Lung (tissue), 12 donors: ENCODE results near the gene SHMT2. TPM values are rescaled to one million over a fixed set of nuclear protein-coding genes. Genes with fewer than 3 reads are reported as not detected.
A peak's percentile ranks its signal among the peaks of the same experiment; 100 is the strongest.

Source experiments
- ATAC-seq: fragments of 200-7000 bp; cut with Tn5 transposase; one replicate; pipeline ENCODE4 v1.9.1; 2020; ENCODE audit warnings: moderate number of reproducible peaks; ENCODE audit not compliant: insufficient read depth, low FRiP score
- DNase-seq, 3 donors: peaks; one replicate each; pipeline ENCODE4 v3.0.0-alpha.2; 2013 to 2017
- H3K27ac ChIP-seq, 2 donors: one replicate each; pipeline ENCODE4 v1.5.1; 2013; ENCODE audit warnings: mild to moderate bottlenecking in 2 of 2, moderate library complexity in 2 of 2, control low read depth in 1 of 2, inconsistent platforms in 1 of 2, low read depth in 1 of 2, low read length in 1 of 2
- H3K27me3 ChIP-seq, 3 donors: one replicate each; pipeline ENCODE4 v1.5.1; 2013; ENCODE audit warnings: low read length in 2 of 3; ENCODE audit not compliant: control insufficient read depth in 3 of 3, insufficient read depth in 3 of 3
- H3K36me3 ChIP-seq, 4 donors: one replicate each; pipeline ENCODE4 v1.5.1; 2013; ENCODE audit warnings: low read length in 4 of 4, mild to moderate bottlenecking in 1 of 4, moderate library complexity in 1 of 4; ENCODE audit not compliant: control insufficient read depth in 4 of 4, insufficient read depth in 4 of 4
- H3K4me1 ChIP-seq, 5 donors: one replicate each; pipeline ENCODE4 v1.5.1; 2013; ENCODE audit warnings: low read length in 5 of 5, mild to moderate bottlenecking in 2 of 5, moderate library complexity in 1 of 5; ENCODE audit not compliant: control insufficient read depth in 5 of 5, insufficient read depth in 5 of 5
- H3K4me3 ChIP-seq: one replicate; pipeline ENCODE4 v1.5.1; 2013; ENCODE audit warnings: mild to moderate bottlenecking, control low read depth, moderate library complexity
- H3K9ac ChIP-seq, 2 donors: one replicate each; pipeline ENCODE4 v1.5.1; 2013; ENCODE audit warnings: low read length in 2 of 2, control low read depth in 1 of 2; ENCODE audit not compliant: insufficient read depth in 1 of 2
- H3K9me3 ChIP-seq, 4 donors: one replicate each; pipeline ENCODE4 v1.5.1; 2013; ENCODE audit warnings: low read length in 3 of 4, mild to moderate bottlenecking in 1 of 4, moderate library complexity in 1 of 4; ENCODE audit not compliant: control insufficient read depth in 4 of 4, insufficient read depth in 3 of 4
- WGBS, 2 donors: extraction: QIAGEN DNeasy Blood & Tissue Kit; methylation state at CpG; one replicate each; pipeline ENCODE4 v1.1.7; 2013; 5-methylcytosine and 5-hydroxymethylcytosine counted together
- polyA plus RNA-seq, 2 donors: library from polyadenylated mRNA; stranded (reverse); fragments of 200-250 nt; gene quantifications; one replicate each; pipeline ENCODE4 v1.2.1, GENCODE V29; 2013
- total RNA-seq, 2 donors: library from RNA; depleted of rRNA in 1 of 2; stranded (reverse); fragments of >200 nt in 1 of 2; gene quantifications; one replicate each; pipeline ENCODE4 v1.2.1, GENCODE V29; 2014 to 2021
- TF ChIP-seq, protein P1 (sequence below): IDR thresholded peaks from 2 replicates; pipeline ENCODE4 v1.5.1; 2012; ENCODE audit warnings: mild to moderate bottlenecking; ENCODE audit errors: control extremely low read depth, extremely low read depth
- donor health status: control.
- donor health status: control.
- donor health status: Bipolar disorder and iron deficiency.
- donor health status: healthy.
- donor health status: DM: yes; HTN: yes; CAD: no.

The SHMT2 gene
- total and polyA plus RNA-seq, 4 donors: 46.1 to 113 (median 76.8) TPM

GRCh38 chr12:57234233-57234570 lies 4.7 kb downstream of the SHMT2 start:
- 68 to 82% methylated on average over 3 of the region's 3 CpGs for WGBS, 2 donors
- H3K9me3 ChIP-seq: no peaks in the 10 kb centered on the region
- H3K4me3 ChIP-seq: no peak overlapping the region
- TF ChIP-seq, protein P1, sequence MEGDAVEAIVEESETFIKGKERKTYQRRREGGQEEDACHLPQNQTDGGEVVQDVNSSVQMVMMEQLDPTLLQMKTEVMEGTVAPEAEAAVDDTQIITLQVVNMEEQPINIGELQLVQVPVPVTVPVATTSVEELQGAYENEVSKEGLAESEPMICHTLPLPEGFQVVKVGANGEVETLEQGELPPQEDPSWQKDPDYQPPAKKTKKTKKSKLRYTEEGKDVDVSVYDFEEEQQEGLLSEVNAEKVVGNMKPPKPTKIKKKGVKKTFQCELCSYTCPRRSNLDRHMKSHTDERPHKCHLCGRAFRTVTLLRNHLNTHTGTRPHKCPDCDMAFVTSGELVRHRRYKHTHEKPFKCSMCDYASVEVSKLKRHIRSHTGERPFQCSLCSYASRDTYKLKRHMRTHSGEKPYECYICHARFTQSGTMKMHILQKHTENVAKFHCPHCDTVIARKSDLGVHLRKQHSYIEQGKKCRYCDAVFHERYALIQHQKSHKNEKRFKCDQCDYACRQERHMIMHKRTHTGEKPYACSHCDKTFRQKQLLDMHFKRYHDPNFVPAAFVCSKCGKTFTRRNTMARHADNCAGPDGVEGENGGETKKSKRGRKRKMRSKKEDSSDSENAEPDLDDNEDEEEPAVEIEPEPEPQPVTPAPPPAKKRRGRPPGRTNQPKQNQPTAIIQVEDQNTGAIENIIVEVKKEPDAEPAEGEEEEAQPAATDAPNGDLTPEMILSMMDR: no peak
- no peak overlapping the region for H3K9ac ChIP-seq
- H3K36me3 ChIP-seq: peaks cover 0 to 38% (median 17%) of the 10 kb centered on the region in 4 donors
- H3K27ac ChIP-seq: no peak overlapping the region
- peaks cover 4 to 33% (median 17%) of the 10 kb centered on the region in 3 donors for H3K27me3 ChIP-seq
- DNase-seq: no peak
- H3K4me1 ChIP-seq: peaks cover 0 to 55% (median 14%) of the 10 kb centered on the region in 5 donors
- no peak for ATAC-seq

- H3K36me3 ChIP-seq: peaks cover 0 to 38% (median 17%) of the 10 kb centered on the region in 4 donors
- TF ChIP-seq, protein P1: no peak
- ATAC-seq (no peak), DNase-seq (no peak)
- 80 to 88% methylated on average over 10 of the region's 10 CpGs for WGBS, 2 donors
- no peak overlapping the region for H3K27ac ChIP-seq
- H3K9me3 ChIP-seq: no peaks in the 10 kb centered on the region
- H3K27me3 ChIP-seq: peaks cover 4 to 37% (median 20%) of the 10 kb centered on the region in 3 donors
- peaks cover 0 to 59% (median 16%) of the 10 kb centered on the region in 5 donors for H3K4me1 ChIP-seq
- no peak overlapping the region for H3K9ac ChIP-seq
- no peak overlapping the region for H3K4me3 ChIP-seq
Observed at GRCh38 chr12:57234571-57235016, 5.1 kb downstream of the SHMT2 start.

- WGBS, 2 donors: 73 to 88% methylated on average over 23 to 26 of the region's 26 CpGs
- Histone ChIP-seq H3K9ac (no peak overlapping the region), H3K27me3 (peaks cover 4 to 42% (median 22%) of the 10 kb centered on the region in 3 donors), H3K4me3 (no peak overlapping the region), H3K4me1 (peaks cover 0 to 62% (median 15%) of the 10 kb centered on the region in 5 donors), H3K36me3 (peaks cover 0 to 38% (median 17%) of the 10 kb centered on the region in 4 donors), H3K27ac (no peak overlapping the region), H3K9me3 (no peaks in the 10 kb centered on the region)
- TF ChIP-seq, protein P1: no peak
- DNase-seq: peak; percentile 88 to 90 (median 89)
- no peak for ATAC-seq
Observed at GRCh38 chr12:57235017-57235727, 5.7 kb downstream of the SHMT2 start.
